ENCODE data around the gene SLC25A30.

DNA sequence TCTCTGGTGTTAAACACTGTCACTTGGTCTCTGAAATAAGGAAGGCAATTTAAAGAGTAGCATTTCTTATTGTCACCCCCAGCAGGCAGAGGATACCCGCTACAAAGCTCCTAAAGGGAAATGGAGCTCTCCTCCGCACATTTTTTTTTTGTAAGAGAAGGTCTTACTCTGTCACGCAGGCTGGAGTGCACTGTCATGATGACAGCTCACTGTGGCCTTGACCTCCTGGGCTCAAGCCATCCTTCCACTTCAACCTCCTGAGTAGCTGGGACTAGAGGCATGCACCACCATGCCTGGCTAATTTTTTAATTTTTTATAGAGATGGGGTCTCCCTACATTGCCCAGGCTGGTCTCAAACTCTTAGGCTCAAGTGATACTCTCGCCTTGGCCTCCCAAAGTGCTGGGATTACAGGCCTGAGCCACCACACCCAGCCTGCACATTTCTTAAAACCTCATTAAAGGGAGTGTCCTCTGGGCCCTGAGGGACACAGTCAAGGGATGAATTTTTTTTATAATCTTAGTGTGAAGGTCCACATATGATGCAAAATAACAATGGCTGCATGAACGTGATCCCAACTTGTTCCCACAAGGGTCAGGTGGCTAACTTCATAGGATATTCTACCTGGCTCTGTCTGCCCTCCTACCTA is 32.1 kb downstream of the SLC25A30 start:
- TF ChIP-seq, protein P1, sequence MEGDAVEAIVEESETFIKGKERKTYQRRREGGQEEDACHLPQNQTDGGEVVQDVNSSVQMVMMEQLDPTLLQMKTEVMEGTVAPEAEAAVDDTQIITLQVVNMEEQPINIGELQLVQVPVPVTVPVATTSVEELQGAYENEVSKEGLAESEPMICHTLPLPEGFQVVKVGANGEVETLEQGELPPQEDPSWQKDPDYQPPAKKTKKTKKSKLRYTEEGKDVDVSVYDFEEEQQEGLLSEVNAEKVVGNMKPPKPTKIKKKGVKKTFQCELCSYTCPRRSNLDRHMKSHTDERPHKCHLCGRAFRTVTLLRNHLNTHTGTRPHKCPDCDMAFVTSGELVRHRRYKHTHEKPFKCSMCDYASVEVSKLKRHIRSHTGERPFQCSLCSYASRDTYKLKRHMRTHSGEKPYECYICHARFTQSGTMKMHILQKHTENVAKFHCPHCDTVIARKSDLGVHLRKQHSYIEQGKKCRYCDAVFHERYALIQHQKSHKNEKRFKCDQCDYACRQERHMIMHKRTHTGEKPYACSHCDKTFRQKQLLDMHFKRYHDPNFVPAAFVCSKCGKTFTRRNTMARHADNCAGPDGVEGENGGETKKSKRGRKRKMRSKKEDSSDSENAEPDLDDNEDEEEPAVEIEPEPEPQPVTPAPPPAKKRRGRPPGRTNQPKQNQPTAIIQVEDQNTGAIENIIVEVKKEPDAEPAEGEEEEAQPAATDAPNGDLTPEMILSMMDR (IDR thresholded peaks at IDR 0.05): no peak
- no peak for TF ChIP-seq EZH2 (IDR thresholded peaks at IDR 0.05; ENCODE audit: borderline replicate concordance, insufficient read depth, low read depth, low read length, poor library complexity, severe bottlenecking)

Data from B cell (primary cell).